22Rv1 (cell line): Measurements from ENCODE around the gene SF3B2.
"Not testable (repeated sequence)": the region's sequence is repeated elsewhere in the genome, so short reads cannot be mapped to it uniquely, and the experiment has no call there.

Source experiments
- H3K27ac ChIP-seq: fragments of 450-650 bp; 2 replicates; pipeline ENCODE4 v1.5.1; 2017
- ZFX ChIP-seq: fragments of 450-650 bp; IDR thresholded peaks from 2 replicates; pipeline ENCODE4 v1.6.1; 2017; ENCODE audit warnings: antibody characterized with exemption, borderline replicate concordance
- TF ChIP-seq, protein P1 (sequence below): fragments of 450-650 bp; IDR thresholded peaks from 2 replicates; pipeline ENCODE4 v1.5.1; 2017; ENCODE audit warnings: mild to moderate bottlenecking

Gene SF3B2

DNA sequence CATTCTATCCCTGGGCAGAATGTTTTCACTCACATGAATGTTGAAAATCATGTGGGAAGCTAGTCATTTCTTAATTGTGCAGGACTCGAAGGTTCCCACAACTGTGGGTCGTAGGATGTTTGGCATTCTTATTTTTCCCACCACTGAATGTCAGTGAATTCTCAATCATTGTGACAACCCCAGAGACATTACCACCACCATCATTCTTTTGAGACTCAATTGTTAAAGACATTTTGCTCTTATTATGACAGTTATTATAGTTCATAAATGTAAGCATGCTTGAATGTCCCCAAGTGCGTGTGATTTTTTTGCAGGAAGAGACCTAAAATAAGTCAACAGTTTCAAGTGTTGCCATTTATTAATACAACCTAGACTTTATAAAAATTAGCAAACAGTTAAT is 36.9 kb downstream of the SF3B2 start:
- H3K27ac ChIP-seq: no peak overlapping the region
- no peak for TF ChIP-seq ZFX
- TF ChIP-seq, protein P1, sequence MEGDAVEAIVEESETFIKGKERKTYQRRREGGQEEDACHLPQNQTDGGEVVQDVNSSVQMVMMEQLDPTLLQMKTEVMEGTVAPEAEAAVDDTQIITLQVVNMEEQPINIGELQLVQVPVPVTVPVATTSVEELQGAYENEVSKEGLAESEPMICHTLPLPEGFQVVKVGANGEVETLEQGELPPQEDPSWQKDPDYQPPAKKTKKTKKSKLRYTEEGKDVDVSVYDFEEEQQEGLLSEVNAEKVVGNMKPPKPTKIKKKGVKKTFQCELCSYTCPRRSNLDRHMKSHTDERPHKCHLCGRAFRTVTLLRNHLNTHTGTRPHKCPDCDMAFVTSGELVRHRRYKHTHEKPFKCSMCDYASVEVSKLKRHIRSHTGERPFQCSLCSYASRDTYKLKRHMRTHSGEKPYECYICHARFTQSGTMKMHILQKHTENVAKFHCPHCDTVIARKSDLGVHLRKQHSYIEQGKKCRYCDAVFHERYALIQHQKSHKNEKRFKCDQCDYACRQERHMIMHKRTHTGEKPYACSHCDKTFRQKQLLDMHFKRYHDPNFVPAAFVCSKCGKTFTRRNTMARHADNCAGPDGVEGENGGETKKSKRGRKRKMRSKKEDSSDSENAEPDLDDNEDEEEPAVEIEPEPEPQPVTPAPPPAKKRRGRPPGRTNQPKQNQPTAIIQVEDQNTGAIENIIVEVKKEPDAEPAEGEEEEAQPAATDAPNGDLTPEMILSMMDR: no peak

DNA sequence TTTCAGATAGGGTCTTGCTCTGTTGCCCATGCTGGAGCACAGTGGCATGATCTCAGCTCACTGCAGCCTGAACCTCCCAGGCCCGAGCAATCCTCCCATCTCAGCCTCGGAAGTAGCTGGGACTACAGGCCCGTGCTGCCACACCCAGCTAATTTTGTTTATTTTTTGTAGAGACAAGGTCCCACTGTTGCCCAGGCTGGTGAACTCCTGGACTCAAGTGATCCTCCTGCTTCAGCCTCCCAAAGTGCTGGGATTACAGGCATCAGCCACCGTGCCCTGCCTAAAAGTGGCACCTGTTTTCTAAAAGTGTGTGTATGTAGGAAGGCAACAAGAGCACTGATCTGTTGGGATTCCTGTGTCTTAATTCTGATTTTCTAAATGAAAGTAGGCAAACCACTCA is 38.1 kb downstream of the SF3B2 start:
- TF ChIP-seq, protein P1: no peak
- no peak for TF ChIP-seq ZFX

DNA sequence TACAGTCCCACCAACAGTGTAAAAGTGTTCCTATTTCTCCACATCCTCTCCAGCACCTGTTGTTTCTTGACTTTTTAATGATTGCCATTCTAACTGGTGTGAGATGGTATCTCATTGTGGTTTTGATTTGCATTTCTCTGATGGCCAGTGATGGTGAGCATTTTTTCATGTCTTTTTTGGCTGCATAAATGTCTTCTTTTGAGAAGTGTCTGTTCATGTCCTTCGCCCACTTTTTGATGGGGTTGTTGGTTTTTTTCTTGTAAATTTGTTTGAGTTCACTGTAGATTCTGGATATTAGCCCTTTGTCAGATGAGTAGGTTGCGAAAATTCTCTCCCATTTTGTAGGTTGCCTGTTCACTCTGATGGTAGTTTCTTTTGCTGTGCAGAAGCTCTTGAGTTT is 40.0 kb downstream of the SF3B2 start:
- H3K27ac ChIP-seq: not testable (repeated sequence)

More for the DNA sequence above, 38.1 kb downstream of the SF3B2 start:
- H3K27ac ChIP-seq: no peak overlapping the region

DNA sequence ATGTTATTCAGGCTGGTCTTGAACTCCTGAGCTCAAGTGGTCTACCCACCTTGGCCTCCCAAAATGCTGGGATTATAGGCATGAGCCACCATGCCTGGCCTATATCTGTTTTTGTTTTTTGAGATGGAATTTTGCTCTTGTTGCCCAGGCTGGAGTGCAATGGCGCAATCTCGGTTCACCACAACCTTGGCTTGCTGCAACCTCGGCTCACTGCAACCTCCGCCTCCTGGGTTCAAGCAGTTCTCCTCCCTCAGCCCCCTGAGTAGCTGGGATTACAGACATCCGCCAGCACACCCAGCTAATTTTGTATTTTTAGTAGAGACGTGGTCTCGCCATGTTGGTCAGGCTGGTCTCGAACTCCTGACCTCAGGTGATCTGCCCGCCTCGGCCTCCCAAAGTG is 47.6 kb downstream of the SF3B2 start:
- not testable (repeated sequence) for H3K27ac ChIP-seq

DNA sequence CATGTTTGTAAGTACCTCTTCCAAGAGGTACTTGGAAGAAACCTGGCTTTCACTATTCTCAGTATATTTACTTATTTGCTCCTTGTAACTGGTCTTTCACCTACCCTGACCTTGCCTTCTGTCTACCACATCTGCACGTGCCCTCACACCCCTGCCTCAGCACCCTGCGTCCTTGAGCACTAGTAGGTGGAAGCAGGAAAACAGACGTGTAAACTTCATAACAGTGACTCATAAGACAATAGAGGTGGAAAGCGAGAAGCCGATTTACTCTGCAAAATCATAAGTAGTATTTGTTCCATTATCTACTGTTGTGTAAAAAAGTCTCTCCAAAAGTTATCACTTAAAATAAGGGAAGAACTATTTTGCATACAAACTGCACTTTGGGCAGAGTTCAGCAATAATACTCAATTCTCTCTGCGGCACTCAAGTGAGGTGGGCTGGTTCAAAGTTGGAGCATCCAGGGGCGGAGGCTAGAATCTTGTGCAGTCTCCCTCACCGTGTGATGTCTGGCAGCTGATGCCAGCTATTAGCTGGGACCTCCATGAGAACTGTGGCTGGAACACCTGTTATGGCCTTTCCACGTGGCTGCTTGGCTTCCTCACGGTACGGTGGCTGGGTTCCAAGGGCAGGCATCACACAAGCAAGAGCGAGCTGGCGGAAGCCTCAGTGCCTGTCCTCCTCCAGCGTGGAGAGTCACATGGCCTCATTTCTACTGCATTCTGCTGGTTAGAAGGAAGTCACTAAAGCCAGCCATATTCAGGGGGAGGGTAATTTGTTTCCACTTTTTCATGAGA is 48.3 kb downstream of the SF3B2 start:
- TF ChIP-seq, protein P1: no peak
- no peak for TF ChIP-seq ZFX
- H3K27ac ChIP-seq: peak overlapping the region; percentile 26; the same call in 1 of the 2 replicates

DNA sequence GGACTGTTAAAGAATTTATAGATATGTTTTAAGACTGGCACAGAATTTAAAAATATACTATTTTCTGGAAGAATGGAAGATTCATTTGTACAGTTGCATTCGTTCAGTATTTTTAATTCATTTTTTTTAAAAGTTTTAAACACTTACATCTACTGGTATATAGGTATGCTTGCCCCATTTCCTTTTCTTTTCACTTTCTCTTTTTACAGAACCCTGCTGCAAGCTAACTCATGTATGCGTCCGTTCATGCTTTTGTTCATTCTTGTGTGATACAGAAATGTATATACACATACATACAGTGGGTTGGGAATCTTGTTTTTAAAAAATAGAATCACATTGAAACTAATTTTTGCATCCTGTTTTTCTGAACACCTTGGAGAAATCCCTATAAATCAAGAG is 48.9 kb downstream of the SF3B2 start:
- TF ChIP-seq, protein P1: no peak
- no peak for TF ChIP-seq ZFX
- peak overlapping the region; percentile 26; the same call in 1 of the 2 replicates for H3K27ac ChIP-seq

DNA sequence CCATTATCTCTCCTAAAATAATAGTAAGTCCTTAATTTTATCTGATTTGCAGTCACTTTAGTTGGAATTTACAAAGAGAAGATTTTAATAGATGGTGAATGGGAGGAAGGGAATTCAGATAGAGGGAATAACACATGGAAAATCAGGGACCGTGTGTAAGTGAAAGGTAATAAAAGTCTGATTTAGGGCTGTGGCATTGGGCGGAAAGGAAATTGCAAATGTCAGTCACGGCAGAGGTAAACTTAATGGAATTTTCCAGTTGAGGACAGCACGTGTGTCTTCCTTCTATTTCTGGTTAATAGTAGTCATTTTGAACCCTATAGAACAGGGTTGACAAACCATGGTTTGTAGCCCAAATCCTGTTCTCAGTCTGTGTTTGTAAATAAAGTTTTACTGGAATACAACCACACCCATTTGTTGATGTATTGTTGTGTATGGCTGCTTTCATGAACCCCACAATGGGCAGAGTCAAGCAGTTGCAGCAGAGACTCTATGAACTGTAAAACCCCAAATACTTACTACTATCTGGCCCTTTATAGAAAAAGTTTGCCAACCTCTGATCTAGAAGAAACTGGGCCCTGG is 52.0 kb downstream of the SF3B2 start:
- no peak for TF ChIP-seq ZFX
- TF ChIP-seq, protein P1: no peak
- H3K27ac ChIP-seq: no peak overlapping the region

DNA sequence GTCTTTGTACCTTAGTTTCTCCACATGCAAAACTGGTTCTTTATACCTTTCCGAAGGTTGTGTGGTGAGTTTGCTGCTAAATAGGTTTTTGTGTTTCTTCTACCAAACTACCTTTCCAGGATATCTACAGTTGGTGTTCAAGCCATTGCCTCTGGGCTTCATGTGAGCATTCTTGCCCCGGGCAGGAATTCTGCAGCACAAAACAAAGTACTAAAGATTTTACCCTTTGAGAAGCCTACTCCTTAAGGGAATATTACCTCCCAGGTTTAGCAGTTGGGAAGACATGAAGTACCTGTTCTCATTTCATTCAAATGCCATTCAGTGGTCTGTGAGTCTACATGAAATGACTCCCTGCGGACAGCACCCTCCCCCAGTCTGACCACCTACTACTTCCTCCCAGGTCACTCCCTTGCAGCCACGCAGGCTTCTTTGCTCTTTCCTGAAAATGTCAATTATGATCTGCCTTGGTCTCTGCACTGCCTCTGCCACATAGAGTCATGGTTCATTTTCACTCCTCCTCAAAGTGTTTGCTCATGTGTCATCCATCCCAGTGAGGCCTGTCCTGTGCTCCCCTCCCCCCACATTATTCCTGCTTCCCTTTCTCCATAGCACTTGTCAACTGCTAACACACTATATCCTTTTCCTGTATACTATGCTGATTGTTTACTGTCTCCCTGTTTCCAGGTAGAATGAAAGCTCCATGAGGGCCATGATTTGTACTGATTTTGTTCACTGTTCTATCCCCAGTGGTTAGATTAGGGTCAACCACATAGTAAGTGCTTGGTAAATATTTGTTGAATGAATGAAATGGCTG is 54.8 kb downstream of the SF3B2 start:
- no peak for TF ChIP-seq ZFX
- TF ChIP-seq, protein P1: no peak
- no peak overlapping the region for H3K27ac ChIP-seq
